ENCODE measurements around the gene PEX7. TPM values are rescaled to one million over a fixed set of nuclear protein-coding genes. Genes with fewer than 3 reads are reported as not detected.

Gene PEX7
- total RNA-seq, 1 experiment from 2014 or later, result 6.4 TPM

DNA sequence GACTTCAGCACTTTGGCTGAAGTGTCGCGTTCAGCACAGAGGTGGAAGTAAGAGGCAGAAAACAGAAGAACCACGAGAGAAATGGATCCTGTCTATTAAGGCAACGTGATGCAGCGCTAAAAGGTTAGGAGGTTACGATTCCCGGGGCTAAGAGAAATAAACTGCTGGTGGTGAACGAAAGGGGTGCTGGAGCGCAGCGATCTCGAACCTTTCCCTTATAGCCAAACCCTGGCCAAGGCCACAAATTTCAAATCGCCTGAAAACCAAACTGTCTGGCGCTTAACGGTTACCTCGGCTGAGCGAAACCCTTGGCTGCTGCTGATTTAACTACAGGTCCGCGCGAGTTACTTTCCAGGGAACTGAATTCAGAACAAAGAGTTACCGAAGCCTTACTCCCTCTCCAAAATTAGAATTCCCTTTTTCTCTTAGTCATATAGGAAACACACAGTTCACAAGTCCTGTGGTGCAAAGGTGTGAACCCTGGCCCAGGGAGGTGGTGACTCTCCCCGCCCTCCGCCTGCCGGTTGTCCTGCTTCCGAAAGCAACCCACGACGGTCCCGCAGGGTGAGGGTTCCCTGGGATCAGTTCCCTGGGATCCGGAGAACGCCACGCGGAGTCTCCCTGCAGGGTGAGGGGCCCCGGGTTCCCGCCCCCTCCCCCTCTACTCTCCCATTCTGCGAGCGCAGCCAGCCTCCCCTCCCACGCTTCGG, 98.4 kb downstream of the PEX7 start:
- intact Hi-C loops (cut with micrococcal nuclease; ENCODE audit: unreplicated experiment), result loop anchor here (5.0 kb wide), 1 partner anchor 46 kb away; no protein-coding TSS in a partner anchor
- Mint-ChIP-seq H3K4me3 (ENCODE audit: unreplicated experiment) (peak overlapping the region; percentile 84), H3K4me1 (ENCODE audit: low read depth, unreplicated experiment) (no peaks in the 10 kb centered on the region), H3K36me3 (ENCODE audit: insufficient read depth, unreplicated experiment) (peaks cover 5% of the 10 kb centered on the region), H3K9me3 (ENCODE audit: unreplicated experiment) (no peaks in the 10 kb centered on the region), H3K27me3 (ENCODE audit: insufficient read depth, unreplicated experiment) (no peaks in the 10 kb centered on the region), H3K27ac (ENCODE audit: unreplicated experiment) (no peak overlapping the region)
- H3K4me1 ChIP-seq, result no peaks in the 10 kb centered on the region
- TF ChIP-seq CTCF (IDR thresholded peaks at IDR 0.05; ENCODE audit: insufficient read depth in 1 of 2, low read depth in 1 of 2, low read length in 1 of 2, severe bottlenecking in 1 of 2, unreplicated experiment in 1 of 2), result no peak
- no peaks in the 10 kb centered on the region; the same call in 1 of the 2 replicates for H3K27me3 ChIP-seq (replicated peaks; ENCODE audit: control insufficient read depth, insufficient read depth, low read length)
- H3K9me3 ChIP-seq, result no peaks in the 10 kb centered on the region
- H3K4me3 ChIP-seq (ENCODE audit: low read depth, low read length), result peak overlapping the region; percentile 61
- peak in 1 of 2 experiments; percentile 37 for DNase-seq
- ChIA-PET POLR2A (no interaction called here), CTCF (interaction anchor here (1.4 to 2.0 kb wide), 2 partner anchors 129 to 276 kb away, joined by 3 to 6 read pairs; partner anchors contain the start of gene MAP3K5)
- no TSS peak for BruUV-seq (replicated peaks)
- H3K36me3 ChIP-seq (ENCODE audit: control insufficient read depth, insufficient read depth, low read length), result no peaks in the 10 kb centered on the region

DNA sequence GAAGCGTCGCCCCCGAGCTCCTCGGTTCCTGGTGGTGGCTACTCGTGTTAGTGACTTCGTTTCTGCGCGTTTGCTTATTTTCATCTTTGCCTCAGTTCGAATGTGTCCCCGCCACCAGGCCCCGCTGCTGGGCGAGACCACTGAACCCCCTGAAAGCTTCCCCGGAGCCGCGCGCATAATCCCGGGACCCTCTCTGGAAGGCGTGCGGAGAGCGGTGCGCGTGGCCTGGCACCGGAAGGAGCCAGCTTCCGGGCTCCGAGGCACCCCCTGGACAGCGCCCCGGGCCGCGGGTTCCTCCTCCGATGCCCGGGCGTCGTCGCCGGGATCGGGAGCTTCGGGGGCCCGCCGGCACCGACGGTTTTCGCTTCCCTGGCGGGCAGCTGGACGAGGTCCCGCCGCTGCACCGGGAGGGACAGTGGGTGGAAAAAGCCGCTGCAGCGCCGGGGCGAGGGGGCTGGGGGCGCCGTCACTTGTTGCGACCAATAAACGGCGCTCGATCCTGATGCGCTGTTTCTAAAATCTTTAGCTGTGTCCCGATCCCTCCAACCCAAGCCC, 99.1 kb downstream of the PEX7 start:
- H3K36me3 ChIP-seq (ENCODE audit: control insufficient read depth, insufficient read depth, low read length), result no peaks in the 10 kb centered on the region
- peak in 1 of 2 experiments; percentile 37 for DNase-seq
- intact Hi-C loops (cut with micrococcal nuclease; ENCODE audit: unreplicated experiment), result loop anchor here (5.0 kb wide), 1 partner anchor 46 kb away; no protein-coding TSS in a partner anchor
- Mint-ChIP-seq H3K27ac (ENCODE audit: unreplicated experiment) (no peak overlapping the region), H3K27me3 (ENCODE audit: insufficient read depth, unreplicated experiment) (no peaks in the 10 kb centered on the region), H3K4me3 (ENCODE audit: unreplicated experiment) (peak overlapping the region; percentile 84), H3K4me1 (ENCODE audit: low read depth, unreplicated experiment) (no peaks in the 10 kb centered on the region), H3K9me3 (ENCODE audit: unreplicated experiment) (no peaks in the 10 kb centered on the region), H3K36me3 (ENCODE audit: insufficient read depth, unreplicated experiment) (peaks cover 5% of the 10 kb centered on the region)
- no peaks in the 10 kb centered on the region; the same call in 1 of the 2 replicates for H3K27me3 ChIP-seq (replicated peaks; ENCODE audit: control insufficient read depth, insufficient read depth, low read length)
- ChIA-PET POLR2A (no interaction called here), CTCF (interaction anchor here (1.2 to 2.0 kb wide), 4 partner anchors 13 to 277 kb away, joined by 3 to 7 read pairs (median 4); partner anchors contain the start of gene MAP3K5)
- peak in 1 of 2 experiments; percentile 8 for TF ChIP-seq CTCF (IDR thresholded peaks at IDR 0.05; ENCODE audit: insufficient read depth in 1 of 2, low read depth in 1 of 2, low read length in 1 of 2, severe bottlenecking in 1 of 2, unreplicated experiment in 1 of 2)
- H3K9me3 ChIP-seq, result no peaks in the 10 kb centered on the region
- BruUV-seq (replicated peaks), result no TSS peak
- H3K4me1 ChIP-seq, result no peaks in the 10 kb centered on the region
- H3K4me3 ChIP-seq (ENCODE audit: low read depth, low read length), result peak overlapping the region; percentile 61

DNA sequence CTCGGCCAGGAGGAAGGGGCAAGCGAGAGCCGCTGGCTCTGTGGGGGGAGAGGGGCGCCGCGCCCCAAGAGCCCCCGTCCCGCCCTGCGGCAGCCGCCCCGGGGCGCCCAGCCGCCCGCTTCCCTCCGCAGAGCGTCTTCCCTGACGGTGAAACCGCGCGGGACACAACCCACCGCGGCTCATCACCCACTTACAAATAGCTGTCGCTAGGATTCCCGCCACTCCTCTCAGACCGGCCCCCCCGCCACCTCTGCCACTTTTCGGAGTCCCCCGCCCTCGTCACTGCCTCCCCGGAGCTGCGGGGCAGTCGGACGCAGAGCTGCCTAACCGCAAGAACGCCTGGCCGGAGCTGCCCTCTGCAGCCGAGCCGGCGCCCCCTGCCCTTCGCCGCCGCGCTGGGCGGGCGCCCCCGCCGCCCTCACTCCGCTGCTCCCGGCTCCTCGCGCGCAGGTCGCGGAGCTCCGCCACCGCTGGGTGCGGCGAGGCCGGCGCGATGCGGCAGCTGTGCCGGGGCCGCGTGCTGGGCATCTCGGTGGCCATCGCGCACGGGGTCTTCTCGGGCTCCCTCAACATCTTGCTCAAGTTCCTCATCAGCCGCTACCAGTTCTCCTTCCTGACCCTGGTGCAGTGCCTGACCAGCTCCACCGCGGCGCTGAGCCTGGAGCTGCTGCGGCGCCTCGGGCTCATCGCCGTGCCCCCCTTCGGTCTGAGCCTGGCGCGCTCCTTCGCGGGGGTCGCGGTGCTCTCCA, 99.7 kb downstream of the PEX7 start, which contains the start of gene SLC35D3:
SLC35D3 (plus strand) TSS at position 366 of the 749 bp plus-strand sequence; CDS start at position 494, 128 bp downstream.
- BruUV-seq (replicated peaks), result no TSS peak
- Histone ChIP-seq H3K4me1 (no peaks in the 10 kb centered on the region), H3K27me3 (replicated peaks; ENCODE audit: control insufficient read depth, insufficient read depth, low read length) (no peaks in the 10 kb centered on the region; the same call in 1 of the 2 replicates), H3K4me3 (ENCODE audit: low read depth, low read length) (peak within 1 kb of the TSS; percentile 61), H3K36me3 (ENCODE audit: control insufficient read depth, insufficient read depth, low read length) (no peaks in the 10 kb centered on the region), H3K9me3 (no peaks in the 10 kb centered on the region)
- POLR2A ChIA-PET, result interaction anchor here (0.6 kb wide), 2 partner anchors 689 to 872 kb away, joined by 5 to 8 read pairs; no protein-coding TSS in a partner anchor
- intact Hi-C loops (cut with micrococcal nuclease; ENCODE audit: unreplicated experiment), result loop anchor here (5.0 kb wide), 1 partner anchor 45 kb away; no protein-coding TSS in a partner anchor
- Mint-ChIP-seq H3K27ac (ENCODE audit: unreplicated experiment) (no peak within 1 kb of the TSS), H3K4me3 (ENCODE audit: unreplicated experiment) (peak within 1 kb of the TSS; percentile 84), H3K9me3 (ENCODE audit: unreplicated experiment) (no peaks in the 10 kb centered on the region), H3K27me3 (ENCODE audit: insufficient read depth, unreplicated experiment) (no peaks in the 10 kb centered on the region), H3K4me1 (ENCODE audit: low read depth, unreplicated experiment) (no peaks in the 10 kb centered on the region), H3K36me3 (ENCODE audit: insufficient read depth, unreplicated experiment) (peaks cover 5% of the 10 kb centered on the region)
- CTCF ChIA-PET, result interaction anchor here (0.8 to 2.0 kb wide), 5 partner anchors 12 to 278 kb away, joined by 3 to 7 read pairs (median 6); partner anchors contain the start of gene MAP3K5
- no peak for TF ChIP-seq CTCF (IDR thresholded peaks at IDR 0.05; ENCODE audit: insufficient read depth in 1 of 2, low read depth in 1 of 2, low read length in 1 of 2, severe bottlenecking in 1 of 2, unreplicated experiment in 1 of 2)
- DNase-seq, result peak in 1 of 2 experiments; percentile 53
